Activated CD8-positive, alpha-beta memory T cell treated with anti-CD3 and anti-CD28 coated beads, Interleukin-2, amount 50 U/mL, for 1 hour (primary cell): ENCODE results near the gene ZBTB20.

Experiments used
- DNase-seq: peaks from one replicate; pipeline ENCODE4 v3.0.0-alpha.2; 2020; ENCODE audit errors: extremely low read depth

The ZBTB20 gene

GRCh38 chr3:114627770-114628169 lies 519.3 kb downstream of the ZBTB20 start:
- no peak for DNase-seq

- no peak for DNase-seq
These were observed 520.3 kb downstream of the ZBTB20 start for GRCh38 chr3:114626751-114627150.

- no peak for DNase-seq
These were observed 522.4 kb downstream of the ZBTB20 start for GRCh38 chr3:114624571-114625181.

GRCh38 chr3:114624047-114624445 lies 523.0 kb downstream of the ZBTB20 start:
- no peak for DNase-seq

- no peak for DNase-seq
These were observed 523.6 kb downstream of the ZBTB20 start for GRCh38 chr3:114623420-114624046.

GRCh38 chr3:114622001-114622400 lies 525.1 kb downstream of the ZBTB20 start:
- DNase-seq = no peak

GRCh38 chr3:114619771-114620170 lies 527.3 kb downstream of the ZBTB20 start:
- no peak for DNase-seq

- DNase-seq = no peak
These were observed 531.5 kb downstream of the ZBTB20 start for GRCh38 chr3:114615523-114616085.

GRCh38 chr3:114609973-114610630 lies 537.0 kb downstream of the ZBTB20 start:
- no peak for DNase-seq

GRCh38 chr3:114608293-114608692 lies 538.8 kb downstream of the ZBTB20 start:
- no peak for DNase-seq

- no peak for DNase-seq
These were observed 540.8 kb downstream of the ZBTB20 start for GRCh38 chr3:114606336-114606735.

GRCh38 chr3:114600571-114600970 lies 546.5 kb downstream of the ZBTB20 start:
- DNase-seq = no peak

GRCh38 chr3:114597871-114598270 lies 549.2 kb downstream of the ZBTB20 start:
- DNase-seq = no peak

- no peak for DNase-seq
These were observed 550.1 kb downstream of the ZBTB20 start for GRCh38 chr3:114597012-114597411.

- no peak for DNase-seq
These were observed 550.9 kb downstream of the ZBTB20 start for GRCh38 chr3:114596147-114596546.

GRCh38 chr3:114595522-114596028 lies 551.5 kb downstream of the ZBTB20 start:
- DNase-seq = no peak

- DNase-seq = no peak
These were observed 556.6 kb downstream of the ZBTB20 start for GRCh38 chr3:114590309-114591047.

- no peak for DNase-seq
These were observed 559.1 kb downstream of the ZBTB20 start for GRCh38 chr3:114587986-114588385.

GRCh38 chr3:114586119-114586518 lies 561.0 kb downstream of the ZBTB20 start:
- DNase-seq = no peak

GRCh38 chr3:114585687-114586086 lies 561.4 kb downstream of the ZBTB20 start:
- DNase-seq = no peak

GRCh38 chr3:114584734-114585371 lies 562.2 kb downstream of the ZBTB20 start:
- no peak for DNase-seq
